ENCODE measurements around the gene MAP3K14.
A peak's percentile ranks its signal among the peaks of the same experiment; 100 is the strongest.

The MAP3K14 gene

GRCh38 chr17:45312477-45313420 lies 4.1 kb downstream of the MAP3K14 start:
- peak; percentile 73 for FAIRE-seq
- DNase-seq (ENCODE audit: insufficient read length), result no peak
- TF ChIP-seq TAF1 (IDR thresholded peaks at IDR 0.05; ENCODE audit: borderline replicate concordance, low read depth, low read length) (no peak), POLR2A (IDR thresholded peaks at IDR 0.05; ENCODE audit: low read depth, low read length) (no peak), POLR2AphosphoS5 (IDR thresholded peaks at IDR 0.05; ENCODE audit: low read depth, low read length) (no peak; the same call in 1 of the 2 replicates)

- FAIRE-seq, result peak; percentile 89
- TF ChIP-seq POLR2A (IDR thresholded peaks at IDR 0.05; ENCODE audit: low read depth, low read length) (peak; percentile 52; the same call in 1 of the 2 replicates), TAF1 (IDR thresholded peaks at IDR 0.05; ENCODE audit: borderline replicate concordance, low read depth, low read length) (no peak)
- DNase-seq (ENCODE audit: insufficient read length), result peak; percentile 58
These were observed 4.9 kb downstream of the MAP3K14 start for GRCh38 chr17:45311760-45312476.

DNA sequence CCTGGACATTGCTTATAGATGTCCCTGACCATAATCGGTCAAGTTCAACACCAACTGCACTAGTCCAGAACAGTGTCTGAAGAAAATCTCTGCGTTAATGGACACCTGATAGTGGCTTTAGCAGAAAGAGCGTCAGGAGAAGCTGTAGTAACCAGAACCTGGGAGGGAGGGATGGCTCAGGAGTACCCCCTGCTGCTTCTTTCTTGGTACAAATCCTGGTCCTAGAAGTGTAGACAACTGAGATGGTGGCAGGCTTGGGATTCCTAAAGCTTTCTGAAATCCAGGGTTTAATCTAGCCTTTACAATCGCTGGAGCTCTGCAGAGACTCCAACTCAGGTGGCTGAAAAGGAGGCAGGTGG lies 5.4 kb downstream of the MAP3K14 start:
- no peak for DNase-seq (ENCODE audit: insufficient read length)
- FAIRE-seq, result no peak
- TF ChIP-seq POLR2AphosphoS5 (IDR thresholded peaks at IDR 0.05; ENCODE audit: low read depth, low read length) (no peak), POLR2A (IDR thresholded peaks at IDR 0.05; ENCODE audit: low read depth, low read length) (0 out of 2 replicates have a peak, but pooled peaks have one; percentile 7)

DNA sequence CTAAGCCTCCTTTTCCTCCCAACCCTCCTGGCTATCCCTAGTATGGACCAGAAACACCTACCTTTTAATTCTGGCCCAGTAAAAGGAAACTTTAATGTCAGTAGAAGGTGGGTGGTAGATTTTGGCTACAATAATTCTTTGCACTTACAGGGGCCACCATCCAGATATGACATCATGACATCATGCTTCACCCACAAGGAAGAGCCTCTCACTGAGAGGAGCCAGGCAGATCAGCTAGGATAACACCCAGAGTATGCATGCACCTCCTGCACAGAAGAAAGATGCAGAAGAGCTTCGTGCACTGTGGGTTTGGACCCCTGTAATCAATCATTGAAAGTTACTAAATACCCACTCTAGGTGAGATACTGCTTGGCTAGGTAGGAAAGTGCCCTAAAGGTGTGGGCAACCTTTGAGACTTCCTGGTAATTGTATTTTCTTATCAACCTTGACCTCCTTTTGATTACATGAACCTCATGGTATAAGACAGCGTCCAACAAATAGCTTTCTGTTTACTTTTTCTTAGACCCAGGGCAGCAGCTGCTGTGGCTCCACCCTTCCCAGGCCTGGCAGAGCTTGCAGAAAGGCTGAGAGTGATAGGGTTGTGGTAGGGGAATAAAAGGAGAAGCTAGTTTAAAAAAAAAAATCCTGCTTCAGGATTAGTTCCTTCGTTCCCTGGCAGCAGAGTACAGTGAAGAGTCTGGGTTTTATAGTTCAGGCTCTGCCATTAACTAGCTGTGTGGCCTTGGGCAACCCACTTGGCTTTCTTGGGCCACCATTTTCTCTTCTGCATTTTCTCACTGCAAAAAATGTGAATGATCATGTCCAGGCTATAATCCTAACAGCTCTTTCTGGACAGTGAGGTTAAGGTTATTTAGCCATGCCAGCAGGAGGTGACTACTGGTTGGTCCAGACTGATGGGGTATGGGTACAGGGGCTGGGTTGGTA lies 6.2 kb downstream of the MAP3K14 start:
- TF ChIP-seq POLR2AphosphoS5 (IDR thresholded peaks at IDR 0.05; ENCODE audit: low read depth, low read length) (peak; percentile 32; the same call in 1 of the 2 replicates), POLR2A (IDR thresholded peaks at IDR 0.05; ENCODE audit: low read depth, low read length) (0 out of 2 replicates have a peak, but pooled peaks have one; percentile 18), TAF1 (IDR thresholded peaks at IDR 0.05; ENCODE audit: borderline replicate concordance, low read depth, low read length) (no peak)
- no peak for FAIRE-seq
- no peak for DNase-seq (ENCODE audit: insufficient read length)

DNA sequence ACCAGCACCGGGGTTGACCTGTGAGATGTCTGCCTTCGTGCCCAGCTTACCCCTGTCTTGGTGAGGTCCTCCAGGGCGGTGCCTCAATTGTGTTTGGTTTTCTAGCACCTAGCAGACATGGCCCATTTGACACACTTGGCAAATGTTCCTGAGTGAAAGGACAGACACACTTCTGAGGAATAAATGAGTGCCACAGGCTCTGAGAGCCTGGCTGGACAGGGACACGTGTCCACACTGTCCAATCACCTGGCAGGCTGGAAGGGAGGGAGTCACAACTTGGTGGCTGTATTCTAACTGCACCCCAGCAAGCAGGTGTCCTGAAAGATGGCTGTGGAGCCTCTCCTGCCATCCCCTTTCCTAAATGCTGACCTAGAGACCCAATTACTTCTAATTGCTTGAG lies 7.4 kb downstream of the MAP3K14 start:
- FAIRE-seq (no peak), DNase-seq (ENCODE audit: insufficient read length) (no peak)
- TF ChIP-seq TAF1 (IDR thresholded peaks at IDR 0.05; ENCODE audit: borderline replicate concordance, low read depth, low read length), result no peak
- TF ChIP-seq POLR2A (IDR thresholded peaks at IDR 0.05; ENCODE audit: low read depth, low read length), result 0 out of 2 replicates have a peak, but pooled peaks have one; percentile 40
- no peak for TF ChIP-seq POLR2AphosphoS5 (IDR thresholded peaks at IDR 0.05; ENCODE audit: low read depth, low read length)

- no peak for TF ChIP-seq POLR2AphosphoS5 (IDR thresholded peaks at IDR 0.05; ENCODE audit: low read depth, low read length)
- TF ChIP-seq POLR2A (IDR thresholded peaks at IDR 0.05; ENCODE audit: low read depth, low read length), result no peak
- TF ChIP-seq TAF1 (IDR thresholded peaks at IDR 0.05; ENCODE audit: borderline replicate concordance, low read depth, low read length), result no peak
- FAIRE-seq, result no peak
- no peak for DNase-seq (ENCODE audit: insufficient read length)
These were observed 8.0 kb downstream of the MAP3K14 start for GRCh38 chr17:45308840-45309239.

DNA sequence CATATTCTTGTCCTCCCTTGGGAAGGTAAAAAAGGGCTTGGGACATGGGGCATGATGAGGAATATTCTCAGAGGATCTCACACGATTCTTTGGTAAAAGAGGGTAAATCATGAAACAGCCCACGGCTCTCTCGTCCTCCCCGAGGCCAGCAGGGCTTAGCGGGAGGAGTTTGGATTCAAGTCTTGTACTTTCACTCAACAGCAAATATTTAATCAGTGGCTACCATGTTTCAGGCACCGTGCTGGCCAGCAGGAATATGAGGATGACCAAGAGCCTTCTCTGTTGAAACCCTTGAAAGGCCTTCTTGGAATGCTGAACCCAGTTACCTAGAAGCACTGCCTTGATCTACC lies 8.8 kb downstream of the MAP3K14 start:
- DNase-seq (ENCODE audit: insufficient read length) (no peak), FAIRE-seq (no peak)
- TF ChIP-seq POLR2AphosphoS5 (IDR thresholded peaks at IDR 0.05; ENCODE audit: low read depth, low read length), result no peak
- TF ChIP-seq POLR2A (IDR thresholded peaks at IDR 0.05; ENCODE audit: low read depth, low read length), result no peak
- TF ChIP-seq TAF1 (IDR thresholded peaks at IDR 0.05; ENCODE audit: borderline replicate concordance, low read depth, low read length), result no peak

DNA sequence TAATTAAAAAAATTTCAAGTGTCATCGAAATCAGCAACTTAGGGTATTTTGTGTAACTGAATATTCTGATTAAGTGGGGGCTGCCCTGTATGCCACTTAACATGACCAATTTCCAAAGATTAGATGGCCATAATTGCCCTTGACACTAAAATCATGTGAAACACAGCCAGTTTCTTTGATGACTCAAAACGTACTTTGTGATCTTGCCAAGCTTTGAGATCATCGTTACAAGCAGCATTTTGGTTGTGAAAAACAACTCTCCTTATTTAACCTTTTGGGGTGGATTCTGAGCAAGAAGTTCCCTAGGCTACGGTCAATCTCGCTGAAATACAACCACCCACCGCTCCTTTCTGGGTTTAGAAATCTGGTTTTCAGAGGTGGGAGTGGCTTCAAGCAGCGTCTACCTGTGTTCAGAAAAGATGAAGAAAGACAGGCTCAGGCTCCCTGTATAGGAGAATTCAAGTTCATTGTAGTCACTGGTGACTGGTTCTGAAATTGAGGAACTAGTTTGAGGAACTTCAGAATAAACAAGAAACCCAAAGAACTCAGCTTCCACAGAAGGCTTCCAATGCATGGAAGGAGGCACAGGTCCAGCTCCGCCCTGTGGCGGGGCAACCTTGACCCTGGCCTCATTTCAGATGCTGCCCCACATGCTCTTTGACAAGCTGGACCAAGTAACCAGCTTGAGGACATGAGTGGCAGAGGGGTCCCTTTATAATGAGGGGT lies 9.4 kb downstream of the MAP3K14 start:
- TF ChIP-seq POLR2AphosphoS5 (IDR thresholded peaks at IDR 0.05; ENCODE audit: low read depth, low read length), result no peak
- 0 out of 2 replicates have a peak, but pooled peaks have one; percentile 21 for TF ChIP-seq POLR2A (IDR thresholded peaks at IDR 0.05; ENCODE audit: low read depth, low read length)
- FAIRE-seq (peak; percentile 83), DNase-seq (ENCODE audit: insufficient read length) (no peak)

GRCh38 chr17:45306623-45307022 lies 10.2 kb downstream of the MAP3K14 start:
- FAIRE-seq, result no peak
- TF ChIP-seq TAF1 (IDR thresholded peaks at IDR 0.05; ENCODE audit: borderline replicate concordance, low read depth, low read length), result no peak
- TF ChIP-seq POLR2AphosphoS5 (IDR thresholded peaks at IDR 0.05; ENCODE audit: low read depth, low read length), result no peak
- no peak for TF ChIP-seq POLR2A (IDR thresholded peaks at IDR 0.05; ENCODE audit: low read depth, low read length)
- DNase-seq (ENCODE audit: insufficient read length), result no peak

DNA sequence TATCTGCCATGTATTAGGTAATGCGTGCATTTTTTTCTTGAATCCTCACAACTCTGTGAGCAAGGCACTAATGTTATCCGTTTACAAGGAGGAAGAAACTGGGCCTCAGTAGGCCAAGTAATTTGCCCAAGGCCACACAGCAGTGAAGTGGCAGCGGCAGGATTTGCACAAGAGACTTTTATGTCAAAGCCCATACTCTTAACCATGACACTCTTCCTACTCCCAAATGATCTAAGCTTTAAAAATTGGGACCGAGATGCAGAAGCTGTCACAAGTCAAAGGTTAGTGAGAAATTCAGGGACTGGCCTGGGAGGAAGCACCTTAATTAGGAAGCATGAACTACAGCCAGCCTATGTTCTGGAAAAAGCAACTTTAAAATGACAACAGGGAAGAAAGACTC lies 10.7 kb downstream of the MAP3K14 start:
- DNase-seq (ENCODE audit: insufficient read length), result no peak
- TF ChIP-seq POLR2A (IDR thresholded peaks at IDR 0.05; ENCODE audit: low read depth, low read length), result no peak
- TF ChIP-seq TAF1 (IDR thresholded peaks at IDR 0.05; ENCODE audit: borderline replicate concordance, low read depth, low read length), result no peak
- no peak for TF ChIP-seq POLR2AphosphoS5 (IDR thresholded peaks at IDR 0.05; ENCODE audit: low read depth, low read length)
- no peak for FAIRE-seq

All from GM12892 (cell line).